OCI-LY3 (cell line): ENCODE measurements around the gene SLC26A6.

Source experiments
- H2AFZ ChIP-seq: fragments of 200-600, 300-600 bp; shearing (Covaris generic); 2 replicates; pipeline ENCODE4 v1.6.0; 2014; ENCODE audit warnings: antibody characterized with exemption, low read depth, low read length
- H3K27ac ChIP-seq: fragments of 200-600, 300-600 bp; sonication (generic); 2 replicates; pipeline ENCODE4 v1.5.1; 2014; ENCODE audit warnings: mild to moderate bottlenecking, low read length, moderate library complexity, mixed read lengths
- H3K27me3 ChIP-seq: fragments of 200-600, 300-600 bp; sonication (generic); 2 replicates; pipeline ENCODE4 v1.6.1; 2014; ENCODE audit warnings: low read depth, low read length, mixed read lengths
- H3K36me3 ChIP-seq: fragments of 200-600, 300-600 bp; sonication (generic); replicated peaks from 2 replicates; pipeline ENCODE3; 2014; ENCODE audit warnings: low read depth, low read length, mixed read lengths
- H3K4me1 ChIP-seq: fragments of 300-600, 200-600 bp; sonication (generic); 2 replicates; pipeline ENCODE4 v1.6.1; 2014; ENCODE audit warnings: low read length, mixed read lengths
- H3K4me2 ChIP-seq: fragments of 200-600, 300-600 bp; sonication (generic); 2 replicates; pipeline ENCODE4 v1.6.1; 2014; ENCODE audit warnings: low read length, mixed read lengths
- H3K4me3 ChIP-seq: fragments of 300-600, 200-600 bp; sonication (generic); 2 replicates; pipeline ENCODE4 v1.5.1; 2014; ENCODE audit warnings: antibody characterized with exemption, mild to moderate bottlenecking, low read length, moderate library complexity
- H3K79me2 ChIP-seq: fragments of 300-600, 200-600 bp; shearing (Covaris generic); 2 replicates; pipeline ENCODE4 v1.6.1; 2014; ENCODE audit warnings: mild to moderate bottlenecking, low read length, mixed read lengths
- H3K9ac ChIP-seq: fragments of 300-600, 200-600 bp; shearing (Covaris generic); 2 replicates; pipeline ENCODE4 v1.6.0; 2014; ENCODE audit warnings: mild to moderate bottlenecking, low read length, moderate library complexity
- H3K9me3 ChIP-seq: fragments of 200-600, 300-600 bp; shearing (Covaris generic); 2 replicates; pipeline ENCODE4 v1.6.1; 2014; ENCODE audit warnings: low read length, mixed read lengths; ENCODE audit not compliant: insufficient read depth
- H4K20me1 ChIP-seq: fragments of 200-600, 300-600 bp; sonication (generic); 2 replicates; pipeline ENCODE4 v1.6.1; 2016; ENCODE audit warnings: low read length, mixed read lengths; ENCODE audit not compliant: insufficient read depth
- EZH2phosphoT487 ChIP-seq: fragments of 200-600 bp; shearing (Covaris generic); IDR thresholded peaks from 2 replicates; pipeline ENCODE4 v1.6.1; 2018; ENCODE audit warnings: antibody characterized with exemption, mixed run types, low read depth
- TF ChIP-seq, protein P1 (sequence below): fragments of 200-600, 300-600 bp; sonication (generic); IDR thresholded peaks from 2 replicates; pipeline ENCODE4 v1.5.1; 2014; ENCODE audit warnings: antibody characterized with exemption, low read length, low read depth

The SLC26A6 gene

DNA sequence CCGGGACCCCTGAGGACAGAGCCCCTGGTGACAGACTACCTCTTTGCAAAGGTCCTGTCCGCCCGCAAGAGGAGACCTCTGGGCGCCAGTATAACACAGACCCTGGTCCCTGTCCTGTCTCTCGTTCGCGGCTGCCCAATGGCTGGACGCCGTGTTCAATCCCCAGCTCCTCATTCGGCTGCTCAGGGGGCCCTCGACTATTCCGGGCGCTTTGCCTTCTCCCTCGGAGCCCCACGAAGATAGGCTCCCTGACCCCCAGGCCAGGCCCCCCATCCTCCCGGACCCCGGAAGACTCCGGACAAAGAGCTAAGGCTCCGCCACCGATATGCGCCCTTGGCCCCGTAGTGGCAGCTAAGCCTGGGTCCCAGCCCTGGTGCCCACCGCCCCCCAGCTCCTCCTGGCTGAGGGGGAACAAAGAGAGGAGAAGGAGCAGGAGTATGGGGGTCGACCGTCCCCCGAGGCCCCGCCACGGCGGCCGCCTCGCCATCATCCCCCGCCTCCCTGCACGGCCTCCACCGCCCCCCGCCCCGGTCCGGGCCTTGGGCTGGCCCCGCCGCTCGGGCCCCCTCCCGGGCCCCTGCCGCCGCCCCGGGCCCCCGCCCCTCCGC is 27.0 kb upstream of the SLC26A6 start:
- Histone ChIP-seq H3K4me3 (no peak overlapping the region), H3K79me2 (no peaks in the 10 kb centered on the region), H3K27me3 (no peaks in the 10 kb centered on the region), H3K36me3 (peaks cover 22% of the 10 kb centered on the region), H3K27ac (no peak overlapping the region), H3K4me2 (no peak overlapping the region), H3K9ac (no peak overlapping the region), H3K4me1 (no peaks in the 10 kb centered on the region), H2AFZ (no peak overlapping the region), H4K20me1 (no peaks in the 10 kb centered on the region; the same call in 1 of the 2 replicates), H3K9me3 (no peaks in the 10 kb centered on the region)
- TF ChIP-seq, protein P1, sequence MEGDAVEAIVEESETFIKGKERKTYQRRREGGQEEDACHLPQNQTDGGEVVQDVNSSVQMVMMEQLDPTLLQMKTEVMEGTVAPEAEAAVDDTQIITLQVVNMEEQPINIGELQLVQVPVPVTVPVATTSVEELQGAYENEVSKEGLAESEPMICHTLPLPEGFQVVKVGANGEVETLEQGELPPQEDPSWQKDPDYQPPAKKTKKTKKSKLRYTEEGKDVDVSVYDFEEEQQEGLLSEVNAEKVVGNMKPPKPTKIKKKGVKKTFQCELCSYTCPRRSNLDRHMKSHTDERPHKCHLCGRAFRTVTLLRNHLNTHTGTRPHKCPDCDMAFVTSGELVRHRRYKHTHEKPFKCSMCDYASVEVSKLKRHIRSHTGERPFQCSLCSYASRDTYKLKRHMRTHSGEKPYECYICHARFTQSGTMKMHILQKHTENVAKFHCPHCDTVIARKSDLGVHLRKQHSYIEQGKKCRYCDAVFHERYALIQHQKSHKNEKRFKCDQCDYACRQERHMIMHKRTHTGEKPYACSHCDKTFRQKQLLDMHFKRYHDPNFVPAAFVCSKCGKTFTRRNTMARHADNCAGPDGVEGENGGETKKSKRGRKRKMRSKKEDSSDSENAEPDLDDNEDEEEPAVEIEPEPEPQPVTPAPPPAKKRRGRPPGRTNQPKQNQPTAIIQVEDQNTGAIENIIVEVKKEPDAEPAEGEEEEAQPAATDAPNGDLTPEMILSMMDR = no peak
- TF ChIP-seq EZH2phosphoT487 = no peak

DNA sequence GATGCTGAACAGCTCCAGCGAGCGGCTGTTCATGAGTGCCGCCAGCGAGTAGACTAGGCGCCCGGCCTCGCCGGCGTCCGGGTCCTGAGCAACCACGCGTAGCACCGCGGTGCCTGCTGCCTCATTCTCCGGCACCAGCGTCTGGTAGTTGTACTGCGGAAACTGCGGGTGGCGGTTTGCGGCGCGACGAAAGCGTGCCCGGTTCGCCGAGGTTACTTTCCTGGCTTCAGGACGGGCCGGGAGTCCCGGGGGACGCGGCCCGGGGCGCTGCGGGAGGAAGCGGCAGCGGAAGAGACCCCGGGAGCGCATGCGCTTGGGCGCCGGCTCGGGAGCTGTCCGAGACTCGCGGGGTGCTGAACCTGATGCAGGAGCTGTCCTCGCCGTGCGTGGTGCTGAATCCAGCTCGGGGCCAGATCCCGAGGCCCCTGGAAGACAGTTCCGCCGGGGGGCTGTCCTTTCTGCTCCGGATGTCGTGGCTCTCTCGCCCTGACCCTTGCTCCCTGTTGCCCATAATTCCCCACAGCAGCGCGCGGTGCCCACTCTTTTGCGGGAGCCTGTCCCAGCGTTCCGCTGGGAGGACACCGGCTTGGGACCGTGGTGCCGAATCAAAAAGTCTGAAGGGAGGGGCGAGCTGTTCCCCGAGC is 26.4 kb upstream of the SLC26A6 start:
- H3K4me2 ChIP-seq = no peak overlapping the region
- peaks cover 22% of the 10 kb centered on the region for H3K36me3 ChIP-seq
- no peaks in the 10 kb centered on the region for H3K4me1 ChIP-seq
- no peak overlapping the region for H3K4me3 ChIP-seq
- H3K27me3 ChIP-seq = no peaks in the 10 kb centered on the region
- TF ChIP-seq, protein P1 = no peak
- no peak for TF ChIP-seq EZH2phosphoT487
- no peak overlapping the region for H3K9ac ChIP-seq
- no peak overlapping the region for H3K27ac ChIP-seq
- no peaks in the 10 kb centered on the region for H3K9me3 ChIP-seq
- no peaks in the 10 kb centered on the region; the same call in 1 of the 2 replicates for H4K20me1 ChIP-seq
- no peaks in the 10 kb centered on the region for H3K79me2 ChIP-seq
- no peak overlapping the region for H2AFZ ChIP-seq

DNA sequence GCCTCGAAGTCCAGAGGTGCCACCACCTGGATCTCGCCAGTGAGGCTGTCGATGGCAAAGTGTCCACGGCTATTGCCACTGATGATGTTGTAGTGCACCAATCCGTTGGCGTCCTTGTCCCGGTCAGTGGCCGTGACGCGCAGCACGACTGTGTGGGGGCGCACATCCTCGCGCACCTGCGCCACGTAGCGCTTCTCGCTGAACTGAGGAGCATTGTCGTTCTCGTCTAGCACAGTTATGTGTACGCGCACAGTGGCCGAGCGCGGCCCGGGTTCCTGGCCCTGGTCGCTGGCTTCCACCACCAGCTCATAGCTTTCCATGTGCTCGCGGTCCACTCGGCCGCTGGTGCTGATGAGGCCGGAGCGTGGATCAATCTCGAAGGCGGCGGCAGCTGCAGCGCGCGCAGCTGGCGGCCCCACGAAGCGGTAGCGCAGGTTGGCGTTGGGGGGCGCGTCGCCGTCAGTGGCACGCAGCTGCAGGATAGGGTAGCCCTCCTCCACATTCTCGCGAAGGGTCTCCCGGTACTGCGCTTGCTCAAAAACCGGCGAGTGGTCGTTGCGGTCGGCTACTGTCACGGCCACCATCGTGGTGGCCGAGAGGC is 25.6 kb upstream of the SLC26A6 start:
- TF ChIP-seq, protein P1 = no peak
- TF ChIP-seq EZH2phosphoT487 = no peak
- Histone ChIP-seq H4K20me1 (no peaks in the 10 kb centered on the region; the same call in 1 of the 2 replicates), H3K36me3 (peaks cover 22% of the 10 kb centered on the region), H3K27ac (no peak overlapping the region), H3K9ac (no peak overlapping the region), H3K4me3 (no peak overlapping the region), H3K4me1 (no peaks in the 10 kb centered on the region), H3K27me3 (no peaks in the 10 kb centered on the region), H2AFZ (no peak overlapping the region), H3K4me2 (no peak overlapping the region), H3K79me2 (no peaks in the 10 kb centered on the region), H3K9me3 (no peaks in the 10 kb centered on the region)

DNA sequence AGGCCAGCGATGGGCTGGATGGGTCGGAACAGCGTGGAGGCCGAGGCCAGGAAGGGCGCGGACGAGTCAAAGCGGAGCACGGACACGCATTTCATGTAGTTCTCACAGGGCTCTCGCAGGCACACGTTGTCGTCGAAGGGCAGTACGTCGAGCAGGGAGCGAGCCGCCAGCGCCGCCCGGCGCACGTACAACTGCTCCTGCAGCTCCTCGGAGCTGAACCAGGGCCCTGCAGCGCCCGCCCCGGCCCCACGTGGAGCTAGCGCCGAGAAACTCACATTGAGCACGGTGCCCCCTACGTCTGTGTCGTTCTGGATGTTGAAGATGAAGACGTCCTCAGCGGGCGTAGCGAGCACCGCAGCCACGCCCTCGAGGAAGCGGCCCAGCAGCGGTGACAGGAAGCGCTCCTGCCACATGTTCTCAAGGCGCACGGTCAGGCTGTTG is 21.6 kb upstream of the SLC26A6 start:
- TF ChIP-seq, protein P1 = no peak
- no peak for TF ChIP-seq EZH2phosphoT487
- no peaks in the 10 kb centered on the region for H3K4me1 ChIP-seq
- no peaks in the 10 kb centered on the region for H3K79me2 ChIP-seq
- no peak overlapping the region for H3K4me2 ChIP-seq
- no peak overlapping the region for H3K4me3 ChIP-seq
- H3K36me3 ChIP-seq = peaks cover 6% of the 10 kb centered on the region
- H4K20me1 ChIP-seq = no peaks in the 10 kb centered on the region; the same call in 1 of the 2 replicates
- no peak overlapping the region for H3K9ac ChIP-seq
- no peaks in the 10 kb centered on the region for H3K9me3 ChIP-seq
- H3K27me3 ChIP-seq = no peaks in the 10 kb centered on the region
- H3K27ac ChIP-seq = no peak overlapping the region
- H2AFZ ChIP-seq = no peak overlapping the region
